ENCODE results near the gene FZD7.

The FZD7 gene

DNA sequence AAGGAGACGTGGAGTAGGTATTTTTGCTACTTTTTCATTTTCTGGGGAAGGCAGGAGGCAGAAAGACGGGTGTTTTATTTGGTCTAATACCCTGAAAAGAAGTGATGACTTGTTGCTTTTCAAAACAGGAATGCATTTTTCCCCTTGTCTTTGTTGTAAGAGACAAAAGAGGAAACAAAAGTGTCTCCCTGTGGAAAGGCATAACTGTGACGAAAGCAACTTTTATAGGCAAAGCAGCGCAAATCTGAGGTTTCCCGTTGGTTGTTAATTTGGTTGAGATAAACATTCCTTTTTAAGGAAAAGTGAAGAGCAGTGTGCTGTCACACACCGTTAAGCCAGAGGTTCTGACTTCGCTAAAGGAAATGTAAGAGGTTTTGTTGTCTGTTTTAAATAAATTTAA is 3.4 kb downstream of the FZD7 start:
- DNase-seq (ENCODE audit: low read depth in 3 of 3): no peak

DNA sequence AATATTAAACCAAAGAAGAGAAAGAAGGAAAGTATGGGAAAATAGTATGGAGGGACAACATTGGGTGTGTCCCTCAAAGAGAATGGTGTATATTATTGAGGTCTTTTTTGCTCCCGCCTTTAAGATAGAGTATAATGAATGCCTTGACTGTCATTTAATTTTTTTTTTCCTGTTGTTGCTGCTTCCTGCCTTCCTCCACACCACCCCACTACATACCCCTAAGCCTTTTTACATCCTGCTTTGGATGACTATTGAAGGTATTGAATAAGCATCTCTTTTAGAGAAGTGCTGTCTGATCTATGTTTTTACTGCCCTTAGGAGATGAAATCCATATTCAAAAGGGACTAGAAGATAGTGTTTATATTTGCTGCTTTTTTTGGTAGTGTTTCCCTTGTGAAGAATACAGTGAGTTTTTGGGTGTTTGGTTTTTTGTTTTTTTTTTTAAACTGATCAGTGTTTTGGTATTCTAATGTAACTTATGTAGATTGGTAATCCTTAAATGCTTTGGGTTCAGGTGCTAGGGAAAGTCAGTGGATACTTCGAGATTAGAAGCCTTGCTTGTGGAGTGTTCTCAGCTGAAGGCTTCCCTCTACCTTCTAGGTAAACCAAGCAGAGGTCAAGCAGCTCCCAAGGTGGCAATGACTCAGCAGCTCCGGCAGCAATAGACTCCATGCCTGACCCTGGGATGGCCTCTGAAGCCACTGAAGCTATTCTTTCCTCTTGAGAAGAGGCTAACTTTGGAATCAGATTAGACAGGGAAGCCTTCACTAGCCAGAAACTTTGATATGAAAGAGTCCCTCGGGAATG is 5.0 kb downstream of the FZD7 start:
- no peak for DNase-seq (ENCODE audit: low read depth in 3 of 3)

DNA sequence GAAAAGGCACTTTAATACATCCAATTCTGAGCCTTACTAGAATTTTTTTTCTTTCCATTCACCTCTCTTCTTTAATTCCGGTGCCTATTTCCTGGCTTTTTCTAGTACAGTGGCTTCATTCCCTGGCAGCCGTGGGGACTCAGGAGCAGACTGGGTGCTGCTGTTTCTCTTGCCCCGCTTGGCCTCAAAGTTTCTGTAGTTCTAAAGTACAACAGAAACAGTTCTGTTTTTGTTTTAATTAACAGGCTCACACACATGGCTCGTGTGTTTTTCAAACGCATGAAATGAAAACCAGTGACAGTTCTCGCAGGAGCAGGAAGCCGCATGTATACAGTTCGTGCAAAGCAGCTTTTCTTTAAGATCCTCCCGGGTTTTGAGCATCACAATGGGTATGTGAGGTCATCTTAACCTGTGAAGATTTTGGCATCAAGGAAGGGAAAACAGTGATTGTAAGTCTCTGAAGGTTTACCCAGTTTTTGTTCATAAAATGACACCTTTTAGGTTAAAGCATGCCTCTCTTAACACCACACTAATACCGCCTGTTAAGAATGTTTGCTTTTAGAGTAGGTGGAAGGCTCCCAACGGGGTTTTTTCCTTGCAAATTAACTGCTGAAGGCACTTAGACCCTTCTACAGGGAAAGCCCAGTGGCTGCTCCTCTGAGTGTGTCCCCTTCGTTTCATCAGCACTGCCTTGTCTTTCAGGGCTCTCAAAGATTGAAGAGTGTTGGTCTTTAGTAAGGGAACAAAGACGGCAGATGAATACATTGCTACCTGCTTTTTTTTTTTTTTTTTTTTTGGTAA is 5.8 kb downstream of the FZD7 start:
- no peak for DNase-seq (ENCODE audit: low read depth in 3 of 3)

DNA sequence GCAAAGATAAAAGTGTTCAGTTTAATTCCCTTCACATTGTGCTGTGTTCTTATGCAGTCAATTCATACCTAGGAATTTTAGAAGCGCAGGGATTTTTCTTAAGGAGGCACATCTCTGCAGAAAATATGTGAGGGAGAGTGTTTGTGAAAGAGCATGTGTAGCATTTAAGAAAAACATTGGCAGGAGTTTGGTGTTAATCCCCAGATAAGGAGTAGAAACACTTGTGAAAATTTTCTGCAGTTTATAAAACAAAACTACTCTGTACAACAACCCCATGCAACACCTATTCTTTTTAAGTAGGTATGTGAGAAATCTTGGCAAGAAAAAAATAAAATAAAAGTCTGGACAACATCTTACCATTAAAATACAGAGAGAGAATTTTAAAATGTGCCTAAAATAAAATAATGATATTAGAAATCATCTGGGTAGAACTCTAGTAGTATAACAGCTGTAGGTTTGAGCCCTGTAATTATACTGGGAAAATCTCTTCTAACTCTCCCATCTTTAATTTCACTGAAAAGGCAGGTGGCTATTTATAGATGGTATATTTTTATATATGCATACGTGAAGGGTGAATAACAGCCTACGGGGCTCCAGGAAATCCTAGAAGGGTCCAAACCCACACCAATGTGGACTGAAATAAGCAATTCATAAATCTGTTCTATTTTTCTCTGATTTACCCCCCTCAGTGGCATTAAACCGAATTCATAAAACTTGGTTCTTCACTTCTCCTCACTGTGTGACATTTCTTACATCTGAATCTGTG is 6.6 kb downstream of the FZD7 start:
- no peak for DNase-seq (ENCODE audit: low read depth in 3 of 3)

DNA sequence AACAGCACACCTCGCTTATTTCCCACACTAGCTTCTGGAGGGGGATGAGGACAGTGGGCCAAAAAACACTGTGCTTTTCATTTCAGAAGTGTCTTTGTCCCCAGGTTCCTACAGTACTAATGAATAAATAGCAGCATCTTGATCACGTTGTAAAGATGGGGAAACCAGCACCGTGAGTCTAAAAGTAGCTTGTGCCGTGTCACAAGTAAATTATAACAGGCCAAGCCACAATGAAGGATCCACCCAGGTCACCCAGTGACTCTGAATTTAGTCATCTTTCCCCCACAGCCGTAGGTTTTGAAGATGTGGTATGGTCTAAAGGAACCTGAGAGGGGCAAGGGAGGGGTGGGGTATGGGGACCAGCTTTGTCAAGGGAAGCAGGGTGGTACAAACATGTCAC is 8.8 kb downstream of the FZD7 start:
- no peak for DNase-seq (ENCODE audit: low read depth in 3 of 3)

DNA sequence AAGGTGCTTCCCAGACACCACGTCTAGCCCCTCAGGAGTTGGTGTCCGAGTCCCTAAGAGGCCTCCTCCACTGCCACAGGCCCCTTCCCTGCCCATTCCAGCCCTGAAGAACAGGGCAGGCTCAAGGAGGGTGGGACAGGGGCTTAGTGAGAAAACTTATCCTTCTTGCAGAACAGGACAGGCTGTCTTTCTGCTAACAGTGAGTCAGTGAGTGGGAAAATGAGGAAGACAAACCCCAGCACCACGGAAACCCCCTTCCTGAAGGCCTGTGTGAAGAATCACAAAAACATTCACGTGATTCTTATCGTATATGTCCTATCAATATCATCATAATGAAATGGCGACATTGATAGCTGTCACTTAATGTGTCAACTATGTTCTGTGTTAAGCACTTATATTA is 9.8 kb downstream of the FZD7 start:
- no peak for DNase-seq (ENCODE audit: low read depth in 3 of 3)

DNA sequence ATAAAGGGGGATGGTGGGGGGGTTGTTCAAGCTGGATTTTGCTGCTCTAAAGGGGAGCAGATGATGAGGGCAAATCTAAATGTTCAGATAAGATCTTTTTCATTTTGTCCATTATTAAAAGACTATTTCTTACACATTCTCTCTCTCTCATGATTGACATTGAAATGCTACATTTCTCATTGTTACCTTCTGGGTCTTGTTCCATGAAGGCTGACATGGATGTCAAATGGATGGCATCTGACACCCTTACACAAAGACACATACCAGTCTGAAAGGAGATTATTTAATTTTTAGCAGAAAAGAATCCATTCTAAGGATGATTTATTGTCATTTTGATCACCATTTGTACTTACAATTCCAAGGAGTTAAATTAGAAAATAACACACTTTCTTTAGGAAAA is 11.1 kb downstream of the FZD7 start:
- DNase-seq (ENCODE audit: low read depth in 3 of 3): no peak

DNA sequence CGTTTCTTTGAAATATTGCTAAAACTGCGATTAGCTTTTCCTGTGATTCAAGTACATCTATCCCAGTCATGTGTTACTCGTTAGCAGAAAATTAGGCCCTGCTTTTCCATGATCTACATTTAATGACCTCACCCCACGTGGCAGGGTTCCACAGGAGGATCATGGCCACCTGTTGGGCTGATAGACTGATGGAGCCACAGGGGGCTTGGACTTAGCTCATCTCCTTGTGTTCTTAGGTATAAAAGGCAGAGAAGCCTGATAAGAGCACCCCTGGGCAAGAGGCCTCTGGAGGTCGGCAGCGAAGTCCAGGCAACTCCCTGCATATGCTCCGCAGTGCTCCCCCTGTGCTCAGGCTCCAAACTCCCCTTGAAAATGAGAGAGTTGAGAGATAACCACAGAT is 12.9 kb downstream of the FZD7 start:
- DNase-seq (ENCODE audit: low read depth in 3 of 3): no peak

DNA sequence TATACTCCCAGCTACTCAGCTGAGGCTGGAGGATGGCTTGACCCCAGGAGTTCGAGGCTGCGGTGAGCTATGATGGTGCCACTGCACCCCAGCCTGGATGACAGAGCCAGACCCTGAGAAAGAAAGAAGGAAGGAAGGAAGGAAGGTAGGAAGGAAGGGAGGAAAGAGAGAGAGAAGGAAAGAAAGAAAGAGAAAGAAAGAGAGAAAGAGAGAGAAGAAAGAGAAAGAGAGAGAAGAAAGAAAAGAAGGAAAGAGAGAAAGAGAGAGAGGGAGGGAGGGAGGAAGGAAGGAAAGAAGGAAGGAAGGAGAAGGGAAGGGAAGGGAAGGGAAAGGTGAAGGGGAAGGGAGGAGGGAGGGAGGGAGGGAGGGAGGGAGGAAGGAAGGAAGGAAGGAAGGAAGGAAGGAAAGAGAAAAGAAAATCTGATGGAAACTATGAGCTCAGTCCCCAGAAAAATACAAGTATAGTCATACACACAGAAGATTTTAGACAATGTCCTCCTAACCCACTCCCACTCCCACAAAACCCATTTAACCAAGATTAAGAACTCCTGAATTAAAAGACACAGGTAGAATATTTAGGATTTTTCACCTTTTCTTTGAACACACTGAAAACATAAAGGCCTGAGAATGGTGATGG is 15.6 kb downstream of the FZD7 start:
- DNase-seq (ENCODE audit: low read depth in 3 of 3): no peak

DNA sequence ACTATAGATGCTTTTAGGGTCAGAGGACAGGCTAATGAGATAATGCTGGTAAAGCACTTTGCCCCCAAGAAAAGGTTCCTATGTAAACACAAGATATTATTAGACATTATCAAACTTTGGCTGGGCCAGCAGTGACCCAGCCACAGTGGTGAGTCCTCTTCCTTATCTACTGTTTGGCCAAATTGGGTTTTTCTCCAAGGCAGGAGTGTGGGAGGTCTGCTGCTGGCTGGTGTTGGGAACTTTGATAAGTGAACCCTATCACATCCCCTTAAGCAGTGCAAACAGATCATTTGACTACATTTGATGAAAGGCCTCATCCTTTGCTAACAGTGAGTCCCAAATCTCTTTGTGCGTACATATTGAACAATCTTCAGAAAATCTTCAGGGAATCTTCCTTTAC is 16.2 kb downstream of the FZD7 start:
- DNase-seq (ENCODE audit: low read depth in 3 of 3): no peak

DNA sequence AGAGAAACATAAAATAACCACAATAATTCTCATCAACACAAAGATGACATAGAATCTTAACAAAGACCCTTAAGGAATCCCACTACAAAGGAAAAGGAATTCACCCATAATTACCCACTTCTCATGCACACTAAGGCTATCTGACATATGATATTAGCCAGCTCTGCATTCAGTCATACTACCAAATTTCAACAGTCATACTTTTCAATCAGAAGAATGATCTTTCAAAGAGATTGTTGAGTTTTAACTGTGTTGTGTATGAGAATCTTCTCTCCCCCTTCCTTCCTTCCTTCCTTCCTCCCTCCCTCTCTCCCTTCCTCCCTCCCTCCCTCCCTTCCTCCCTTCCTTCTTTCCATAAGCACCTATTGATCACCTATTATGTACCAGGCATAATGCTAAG is 17.0 kb downstream of the FZD7 start:
- DNase-seq (ENCODE audit: low read depth in 3 of 3): no peak

DNA sequence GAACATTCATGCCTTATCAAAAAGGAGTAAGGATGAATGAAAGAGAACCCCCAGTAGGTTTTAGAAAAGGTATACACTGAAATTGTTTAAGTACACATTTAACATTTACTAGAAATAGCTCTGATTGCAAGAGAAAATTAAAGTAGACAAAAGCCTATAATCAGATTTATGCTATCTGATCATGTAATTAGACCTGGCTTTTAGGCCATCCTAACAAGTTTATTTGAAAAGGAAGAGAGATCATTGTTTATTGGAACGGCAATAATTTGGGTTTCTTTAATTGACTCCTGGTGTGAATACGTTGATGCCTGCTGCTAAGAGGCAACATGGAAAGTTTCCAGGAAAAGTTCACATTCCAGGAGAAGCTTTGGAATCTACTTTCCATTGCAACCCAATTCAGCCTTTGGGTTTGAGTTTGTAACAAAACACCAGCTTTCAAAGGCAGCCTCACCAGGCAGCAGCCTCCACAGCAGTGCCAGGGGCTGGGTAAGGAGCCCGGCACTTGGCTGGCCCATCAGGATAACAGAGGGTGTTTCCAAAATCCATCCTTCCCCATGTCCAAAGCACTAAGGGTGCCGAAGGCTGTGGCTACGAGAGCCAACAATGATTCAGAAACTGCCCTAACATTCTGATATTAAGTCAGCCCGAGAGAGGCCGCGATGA is 18.0 kb downstream of the FZD7 start:
- no peak for DNase-seq (ENCODE audit: low read depth in 3 of 3)

DNA sequence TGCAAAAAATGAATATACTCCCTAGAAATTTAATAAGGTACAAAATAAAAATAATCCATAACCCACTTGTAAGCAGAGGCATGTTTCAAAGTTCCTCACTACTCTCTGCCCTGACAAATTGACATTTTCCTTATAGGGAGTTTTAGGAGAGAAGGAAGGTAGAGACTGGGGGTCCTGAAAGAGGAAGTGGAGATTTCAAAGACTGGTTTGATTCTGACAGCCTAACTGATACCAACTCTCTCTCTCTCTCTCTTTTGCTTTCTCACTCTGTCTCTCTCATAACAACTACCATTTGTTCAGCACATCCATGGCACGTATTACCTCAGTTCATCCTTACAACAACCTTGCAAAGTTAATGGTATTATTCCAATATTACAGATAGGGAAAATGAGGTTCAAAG is 18.6 kb downstream of the FZD7 start:
- no peak for DNase-seq (ENCODE audit: low read depth in 3 of 3)

DNA sequence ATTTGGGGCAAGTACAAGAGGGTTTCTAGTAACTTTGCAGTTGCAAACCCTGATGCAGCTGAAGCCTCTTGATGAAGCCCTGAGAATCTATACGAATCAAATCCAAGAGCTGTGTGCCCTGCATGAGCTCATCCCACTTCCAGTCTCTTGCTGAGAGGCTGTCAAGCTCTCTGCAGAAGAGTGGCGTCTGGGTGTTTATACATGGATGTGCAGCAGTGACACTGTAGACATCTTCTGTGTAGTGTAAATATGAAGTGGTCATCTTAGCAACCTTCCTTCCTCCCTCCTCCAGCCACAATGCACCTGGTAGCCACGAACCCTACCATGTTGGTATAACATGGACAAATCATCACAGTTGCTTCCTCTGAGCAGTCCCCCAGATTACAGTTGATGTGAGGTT is 21.0 kb downstream of the FZD7 start:
- no peak for DNase-seq (ENCODE audit: low read depth in 3 of 3)

DNA sequence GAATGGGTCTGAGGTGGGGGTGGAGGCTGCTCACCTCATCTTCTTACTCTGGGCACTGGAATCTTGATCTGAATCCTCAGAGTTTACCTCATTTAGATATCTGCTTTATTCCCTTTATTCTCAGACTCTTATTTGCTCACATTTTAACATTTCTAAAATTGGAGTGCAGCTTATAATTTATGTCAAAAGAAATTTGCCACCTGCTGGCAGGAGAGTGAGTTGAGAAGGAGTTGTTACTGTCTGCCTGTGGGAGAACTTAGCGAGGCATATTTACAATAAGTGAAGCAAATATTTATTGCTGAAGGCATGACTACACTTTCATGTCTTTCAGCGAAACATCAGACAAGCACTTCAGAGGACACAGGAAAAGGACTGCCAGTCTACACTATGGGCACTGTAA is 23.0 kb downstream of the FZD7 start:
- DNase-seq (ENCODE audit: low read depth in 3 of 3): no peak

DNA sequence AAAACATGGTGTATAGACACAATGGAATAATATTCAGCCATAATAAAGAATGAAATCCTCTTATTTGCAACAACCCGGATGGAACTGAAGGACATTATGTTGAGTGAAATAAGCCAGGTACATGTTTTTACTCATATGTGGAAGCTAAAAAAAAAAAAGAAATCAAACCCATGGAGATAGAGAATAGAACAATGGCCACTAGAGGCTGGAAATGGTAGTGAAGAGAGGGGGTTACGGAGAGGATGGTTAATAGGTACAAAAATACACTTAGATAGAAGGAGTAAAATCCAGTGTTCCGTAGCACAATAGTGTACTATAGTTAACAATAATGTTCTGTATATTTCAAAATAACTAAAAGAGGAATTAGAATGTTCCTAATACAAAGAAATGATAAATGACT is 26.6 kb downstream of the FZD7 start:
- DNase-seq (ENCODE audit: low read depth in 3 of 3): no peak

DNA sequence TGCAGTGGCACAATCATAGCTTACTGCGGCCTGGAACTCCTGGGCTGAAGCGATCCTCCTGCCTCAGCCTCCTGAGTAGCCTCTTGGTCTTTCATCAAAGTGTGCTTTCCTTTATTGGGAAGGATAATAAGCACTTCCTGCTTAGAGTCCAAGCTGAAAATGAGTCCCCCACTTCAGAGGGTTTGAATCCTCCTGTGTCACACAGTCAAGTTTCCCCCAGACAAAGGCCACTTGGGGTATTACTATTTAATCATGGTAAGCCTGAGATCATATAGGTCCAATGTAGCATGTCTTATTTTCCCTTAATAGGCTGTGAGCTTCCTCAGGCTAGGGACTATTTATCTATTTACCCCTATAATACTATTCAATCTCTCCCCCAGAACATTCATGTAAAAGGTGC is 28.0 kb downstream of the FZD7 start:
- DNase-seq (ENCODE audit: low read depth in 3 of 3): no peak

DNA sequence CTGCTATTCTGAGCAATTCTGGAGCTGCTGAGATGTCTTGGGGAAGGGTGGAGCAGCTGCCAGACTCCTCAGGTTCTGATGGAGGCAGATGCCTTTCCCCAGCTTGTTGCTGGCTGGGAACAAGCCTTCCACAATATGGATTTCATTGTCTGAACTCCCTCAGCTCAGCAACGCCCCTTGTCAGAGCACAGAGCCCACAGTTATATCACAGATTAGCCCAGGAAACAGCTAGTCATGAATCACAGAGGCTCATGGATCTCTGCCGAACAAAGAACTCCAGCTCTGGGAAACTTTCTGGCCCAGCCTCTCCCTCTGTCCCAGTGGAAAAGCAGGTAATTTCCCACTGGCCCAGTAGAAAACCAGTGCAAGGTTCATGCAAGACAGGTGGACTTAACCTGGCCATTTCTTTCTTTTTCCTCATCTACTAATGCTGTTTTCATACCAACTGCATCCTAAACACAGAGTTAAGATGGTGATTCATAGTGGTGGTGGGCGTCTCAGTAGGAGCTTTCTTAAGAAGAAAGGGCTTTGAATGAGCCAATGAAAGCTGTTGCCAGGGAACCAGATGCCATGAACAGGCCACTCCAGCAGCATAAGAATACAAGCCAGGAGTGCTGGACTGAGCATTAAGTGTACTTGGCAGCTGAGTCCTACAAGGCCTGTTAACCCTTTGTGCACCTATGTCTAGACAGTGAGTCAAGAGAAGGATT is 30.7 kb downstream of the FZD7 start:
- no peak for DNase-seq (ENCODE audit: low read depth in 3 of 3)

DNA sequence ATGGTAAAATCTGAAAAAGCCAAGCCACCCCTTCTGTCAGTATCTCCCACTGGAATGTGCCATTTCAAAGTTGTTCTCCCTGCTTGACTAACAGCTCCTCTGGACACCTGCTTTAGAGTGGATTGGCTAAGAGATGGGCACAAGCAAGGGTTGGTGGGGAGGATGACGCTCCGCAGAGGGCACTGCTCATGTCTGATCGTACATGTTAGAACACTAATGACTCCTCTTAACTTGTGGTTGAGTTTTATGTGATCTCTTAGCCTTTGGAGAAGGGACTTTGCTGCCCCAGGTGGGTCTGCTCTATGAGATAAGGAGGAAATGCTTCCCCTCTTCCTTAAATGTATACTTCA is 31.2 kb downstream of the FZD7 start:
- DNase-seq (ENCODE audit: low read depth in 3 of 3): no peak

DNA sequence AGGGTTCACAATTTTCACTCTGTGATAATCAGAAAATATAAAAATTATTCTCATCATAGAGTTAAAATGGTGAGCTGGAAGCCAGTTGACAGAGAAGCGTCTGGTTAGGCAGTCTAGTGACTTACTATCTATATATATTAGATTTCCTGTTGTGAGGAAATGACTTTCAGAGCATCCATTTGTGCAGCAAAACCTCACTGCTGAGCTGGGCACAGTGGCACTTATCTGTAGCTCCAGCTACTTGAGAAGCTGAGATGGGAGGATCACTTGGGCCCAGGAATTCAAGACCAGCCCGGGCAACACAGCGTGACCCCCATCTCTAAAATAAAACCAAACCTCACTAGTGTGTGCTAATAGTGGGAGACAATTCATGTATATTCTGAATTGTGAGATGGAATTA is 32.2 kb downstream of the FZD7 start:
- no peak for DNase-seq (ENCODE audit: low read depth in 3 of 3)

DNA sequence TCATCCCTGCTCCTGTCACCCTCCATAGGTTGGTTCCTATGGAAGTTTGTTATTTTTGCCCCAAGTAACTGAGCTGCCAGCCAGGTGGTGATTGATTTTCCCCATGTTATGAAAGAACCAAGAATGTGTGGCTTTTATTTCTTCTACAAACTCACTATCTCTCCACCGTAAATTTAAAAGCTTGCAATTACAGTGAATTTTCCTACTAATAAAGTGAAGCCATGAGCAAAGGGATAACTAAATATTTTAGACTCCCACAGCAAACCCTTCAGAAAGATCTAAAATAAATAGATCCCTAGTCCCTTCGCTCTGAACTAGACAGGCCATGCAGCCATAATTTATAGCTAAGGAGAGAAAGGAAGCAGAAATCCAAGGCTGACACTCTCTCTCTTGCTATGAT is 33.2 kb downstream of the FZD7 start:
- DNase-seq (ENCODE audit: low read depth in 3 of 3): no peak

All from stimulated activated CD4-positive, alpha-beta T cell treated with anti-CD3 and anti-CD28 coated beads, TNF-alpha, amount 100 ng/mL, for 4 hours (primary cell).